Endothelial cell of umbilical vein (primary cell): ENCODE data around the gene GNG3.
"Not testable (repeated sequence)": the region's sequence is repeated elsewhere in the genome, so short reads cannot be mapped to it uniquely, and the experiment has no call there.

Experiments used
- CTCF ChIP-seq, 2 donors: IDR thresholded peaks; 1 replicate in 1 of 2; 2 replicates in 1 of 2; pipeline ENCODE4 v1.5.1; 2011; ENCODE audit warnings: low read length in 2 of 2, mild to moderate bottlenecking in 2 of 2, moderate library complexity in 2 of 2, control low read depth in 1 of 2, inconsistent platforms in 1 of 2, low read depth in 1 of 2; ENCODE audit not compliant: insufficient read depth in 1 of 2; ENCODE audit errors: extremely low read depth in 1 of 2
- JUN ChIP-seq: IDR thresholded peaks from 2 replicates; pipeline ENCODE4 v1.6.1; 2011; ENCODE audit warnings: borderline replicate concordance, low read depth; ENCODE audit not compliant: insufficient read length, insufficient read depth
- POLR2A ChIP-seq: IDR thresholded peaks from 2 replicates; pipeline ENCODE4 v1.6.1; 2012; ENCODE audit warnings: low read depth, mild to moderate bottlenecking, control low read depth, low read length

DNA sequence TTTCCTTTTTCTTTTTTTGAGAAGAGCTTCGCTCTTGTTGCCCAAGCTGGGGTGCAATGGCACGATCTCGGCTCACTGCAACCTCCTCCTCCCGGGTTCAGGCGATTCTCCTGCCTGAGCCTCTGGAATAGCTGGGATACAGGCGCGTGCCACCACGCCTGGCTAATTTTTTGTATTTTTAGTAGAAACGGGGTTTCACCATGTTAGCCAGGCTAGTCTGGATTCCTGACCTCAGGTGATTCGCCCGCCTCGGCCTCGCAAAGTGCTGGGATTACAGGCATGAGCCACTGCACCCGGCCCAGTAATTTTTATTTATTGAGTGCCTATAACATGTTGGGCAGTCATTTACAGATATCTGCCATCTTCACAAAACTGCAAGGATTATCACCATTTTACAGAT lies 22.6 kb downstream of the GNG3 start:
- not testable (repeated sequence) for TF ChIP-seq POLR2A; JUN; CTCF (IDR thresholded peaks at IDR 0.05; ENCODE audit: extremely low read depth in 1 of 2, insufficient read depth in 1 of 2, low read depth in 1 of 2, low read length in 2 of 2)
